ENCODE data around the gene DMRTB1.

GRCh38 chr1:53460211-53460634, 1.0 kb downstream of the DMRTB1 start:
- TF ChIP-seq FOXP2 (optimal IDR thresholded peaks at IDR 0.05; ENCODE audit: borderline replicate concordance, extremely low read depth, extremely low read length, insufficient read depth): no peak
- no peak for TF ChIP-seq POLR2AphosphoS5 (IDR thresholded peaks at IDR 0.05; ENCODE audit: low read depth, low read length)
- TF ChIP-seq, protein P1, sequence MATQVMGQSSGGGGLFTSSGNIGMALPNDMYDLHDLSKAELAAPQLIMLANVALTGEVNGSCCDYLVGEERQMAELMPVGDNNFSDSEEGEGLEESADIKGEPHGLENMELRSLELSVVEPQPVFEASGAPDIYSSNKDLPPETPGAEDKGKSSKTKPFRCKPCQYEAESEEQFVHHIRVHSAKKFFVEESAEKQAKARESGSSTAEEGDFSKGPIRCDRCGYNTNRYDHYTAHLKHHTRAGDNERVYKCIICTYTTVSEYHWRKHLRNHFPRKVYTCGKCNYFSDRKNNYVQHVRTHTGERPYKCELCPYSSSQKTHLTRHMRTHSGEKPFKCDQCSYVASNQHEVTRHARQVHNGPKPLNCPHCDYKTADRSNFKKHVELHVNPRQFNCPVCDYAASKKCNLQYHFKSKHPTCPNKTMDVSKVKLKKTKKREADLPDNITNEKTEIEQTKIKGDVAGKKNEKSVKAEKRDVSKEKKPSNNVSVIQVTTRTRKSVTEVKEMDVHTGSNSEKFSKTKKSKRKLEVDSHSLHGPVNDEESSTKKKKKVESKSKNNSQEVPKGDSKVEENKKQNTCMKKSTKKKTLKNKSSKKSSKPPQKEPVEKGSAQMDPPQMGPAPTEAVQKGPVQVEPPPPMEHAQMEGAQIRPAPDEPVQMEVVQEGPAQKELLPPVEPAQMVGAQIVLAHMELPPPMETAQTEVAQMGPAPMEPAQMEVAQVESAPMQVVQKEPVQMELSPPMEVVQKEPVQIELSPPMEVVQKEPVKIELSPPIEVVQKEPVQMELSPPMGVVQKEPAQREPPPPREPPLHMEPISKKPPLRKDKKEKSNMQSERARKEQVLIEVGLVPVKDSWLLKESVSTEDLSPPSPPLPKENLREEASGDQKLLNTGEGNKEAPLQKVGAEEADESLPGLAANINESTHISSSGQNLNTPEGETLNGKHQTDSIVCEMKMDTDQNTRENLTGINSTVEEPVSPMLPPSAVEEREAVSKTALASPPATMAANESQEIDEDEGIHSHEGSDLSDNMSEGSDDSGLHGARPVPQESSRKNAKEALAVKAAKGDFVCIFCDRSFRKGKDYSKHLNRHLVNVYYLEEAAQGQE (IDR thresholded peaks at IDR 0.05; ENCODE audit: insufficient read depth in 1 of 2, low read depth in 2 of 2, low read length in 2 of 2): no peak

Data from PFSK-1 (cell line).